GM19463 (cell line): ENCODE results near the gene CFB.
A peak's percentile ranks its signal among the peaks of the same experiment; 100 is the strongest.
"Not testable (repeated sequence)": the region's sequence is repeated elsewhere in the genome, so short reads cannot be mapped to it uniquely, and the experiment has no call there.

Experiments used
- ATAC-seq: cut with Tn5 transposase; IDR thresholded peaks from one replicate; pipeline ENCODE4 v1.9.1; 2021; ENCODE audit warnings: mild to moderate bottlenecking, moderate library complexity; ENCODE audit not compliant: unreplicated experiment

The CFB gene

GRCh38 chr6:31970604-31971271, 24.8 kb downstream of the CFB start:
- ATAC-seq = no peak

GRCh38 chr6:31971279-31971992, 25.5 kb downstream of the CFB start:
- no peak for ATAC-seq

DNA sequence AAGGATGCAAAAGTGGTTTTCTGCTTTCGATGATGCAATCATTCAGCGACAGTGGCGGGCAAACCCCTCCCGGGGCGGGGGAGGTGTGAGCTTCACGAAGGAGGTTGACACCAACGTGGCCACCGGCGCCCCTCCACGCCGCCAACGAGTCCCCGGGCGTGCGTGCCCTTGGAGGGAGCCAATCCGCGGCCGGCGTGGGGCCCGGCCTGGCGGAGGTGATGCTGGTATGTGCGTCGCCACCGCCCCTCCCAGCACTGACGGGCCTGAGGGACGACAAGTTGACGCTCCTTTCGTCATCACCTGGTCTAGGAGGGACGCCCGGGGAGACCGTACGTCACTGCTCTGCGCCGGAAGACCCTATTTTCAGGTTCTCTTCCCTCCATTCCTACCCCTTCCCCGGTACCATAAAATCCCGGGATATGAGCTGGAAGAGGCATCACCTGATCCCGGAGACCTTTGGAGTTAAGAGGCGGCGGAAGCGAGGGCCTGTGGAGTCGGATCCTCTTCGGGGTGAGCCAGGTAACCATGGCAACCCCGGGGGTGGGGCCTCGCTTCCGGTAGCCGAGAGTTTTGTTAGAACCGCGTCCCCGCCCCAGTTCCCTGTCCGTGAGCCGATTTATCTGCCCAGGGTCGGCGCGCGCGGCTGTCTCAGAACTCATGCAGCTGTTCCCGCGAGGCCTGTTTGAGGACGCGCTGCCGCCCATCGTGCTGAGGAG, 26.3 kb downstream of the CFB start, which contains the start of gene DXO:
DXO (minus strand) TSS at position 146 of the 716 bp plus-strand sequence. CDS start 463 bp downstream, outside the sequence.
- peak; percentile 95 for ATAC-seq

- ATAC-seq = no peak
Measured at GRCh38 chr6:31972709-31973350, 26.9 kb downstream of the CFB start.

GRCh38 chr6:31976065-31976464, 30.2 kb downstream of the CFB start:
- not testable (repeated sequence) for ATAC-seq

DNA sequence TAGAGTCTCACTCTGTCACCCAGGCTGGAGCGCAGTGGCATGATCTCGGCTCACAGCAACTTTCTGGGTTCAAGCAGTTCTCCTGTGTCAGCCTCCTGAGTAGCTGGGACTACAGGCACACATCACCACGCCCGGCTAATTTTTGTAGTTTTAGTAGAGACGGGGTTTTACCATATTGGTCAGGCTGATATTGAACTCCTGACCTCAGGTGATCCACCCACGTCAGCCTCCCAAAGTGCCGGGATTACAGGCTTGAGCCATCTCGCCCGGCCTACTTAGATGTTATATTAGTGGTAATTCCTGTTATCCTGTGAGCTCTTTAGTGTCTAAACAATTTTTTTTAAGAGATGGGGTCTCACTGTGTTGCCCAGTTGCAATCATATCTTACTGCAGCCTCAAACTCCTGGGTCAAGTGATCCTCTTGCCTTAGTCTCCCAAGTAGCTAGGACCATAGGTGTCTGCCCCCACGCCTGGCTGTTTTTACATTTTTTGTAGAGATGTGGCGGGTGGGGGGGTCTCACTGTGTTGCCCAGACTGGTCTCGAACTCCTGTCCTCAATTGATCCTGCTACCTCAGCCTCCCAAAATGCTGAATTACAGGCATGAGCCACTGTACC, 32.0 kb downstream of the CFB start:
- no peak for ATAC-seq

DNA sequence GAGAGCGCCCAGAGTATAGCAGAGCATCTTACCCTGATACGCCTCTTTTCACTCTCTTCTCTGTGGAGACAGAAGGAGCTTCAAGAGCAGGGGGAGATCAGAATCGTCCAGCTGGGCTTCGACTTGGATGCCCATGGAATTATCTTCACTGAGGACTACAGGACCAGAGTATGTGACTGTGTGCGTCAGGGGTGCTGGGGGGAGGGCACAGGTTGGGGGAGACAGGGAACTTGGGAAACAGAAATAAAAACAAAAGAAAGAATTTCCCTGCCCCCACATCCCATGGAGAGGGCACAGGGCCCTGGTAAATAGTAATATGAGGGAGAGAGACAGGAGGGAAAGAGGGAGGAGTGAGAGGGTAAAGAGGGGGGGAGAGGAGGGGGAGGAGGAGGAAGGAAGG, 32.9 kb downstream of the CFB start:
- no peak for ATAC-seq

- no peak for ATAC-seq
Measured at GRCh38 chr6:31979238-31979898, 33.5 kb downstream of the CFB start.

GRCh38 chr6:31980195-31980876, 34.4 kb downstream of the CFB start:
- not testable (repeated sequence) for ATAC-seq

DNA sequence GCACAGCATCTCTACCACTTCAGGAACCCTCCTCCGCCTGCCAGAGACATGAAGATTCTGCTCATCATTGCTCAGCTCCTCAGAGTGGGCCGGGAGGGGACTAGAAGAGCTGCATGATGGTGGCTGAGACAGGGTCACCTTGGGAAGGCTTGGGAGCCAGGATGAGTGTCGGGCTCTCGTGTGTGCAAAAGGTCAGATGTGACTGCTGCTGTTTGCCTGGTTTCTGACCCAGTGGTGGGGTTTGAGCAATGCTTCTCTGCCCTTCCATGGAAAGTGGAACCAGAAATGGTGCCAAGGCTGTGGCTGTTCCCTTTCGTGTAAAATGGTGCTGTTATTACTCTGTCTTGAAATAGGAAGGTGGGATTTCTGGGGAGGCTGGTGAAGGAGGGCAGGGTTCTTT, 35.1 kb downstream of the CFB start:
- not testable (repeated sequence) for ATAC-seq

DNA sequence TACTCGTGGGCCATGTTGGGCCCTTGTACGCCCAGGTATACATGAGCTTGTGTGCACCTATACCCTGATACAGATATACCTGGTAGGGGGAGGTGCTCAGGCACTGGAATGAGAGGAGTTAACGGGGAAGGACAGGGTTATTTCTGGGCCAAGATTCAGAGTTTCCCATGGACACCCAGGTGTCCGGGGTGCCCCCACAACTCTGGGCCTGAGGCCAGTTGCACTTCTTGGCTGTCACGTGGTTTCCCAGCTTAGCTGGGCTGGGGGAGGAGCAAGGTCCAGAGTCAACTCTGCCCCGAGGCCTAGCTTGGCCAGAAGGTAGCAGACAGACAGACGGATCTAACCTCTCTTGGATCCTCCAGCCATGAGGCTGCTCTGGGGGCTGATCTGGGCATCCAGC, 35.8 kb downstream of the CFB start, which contains the start of gene C4A:
C4A (plus strand) TSS at position 314 of the 400 bp plus-strand sequence; CDS start at position 365, 51 bp downstream.
- ATAC-seq = not testable (repeated sequence)

DNA sequence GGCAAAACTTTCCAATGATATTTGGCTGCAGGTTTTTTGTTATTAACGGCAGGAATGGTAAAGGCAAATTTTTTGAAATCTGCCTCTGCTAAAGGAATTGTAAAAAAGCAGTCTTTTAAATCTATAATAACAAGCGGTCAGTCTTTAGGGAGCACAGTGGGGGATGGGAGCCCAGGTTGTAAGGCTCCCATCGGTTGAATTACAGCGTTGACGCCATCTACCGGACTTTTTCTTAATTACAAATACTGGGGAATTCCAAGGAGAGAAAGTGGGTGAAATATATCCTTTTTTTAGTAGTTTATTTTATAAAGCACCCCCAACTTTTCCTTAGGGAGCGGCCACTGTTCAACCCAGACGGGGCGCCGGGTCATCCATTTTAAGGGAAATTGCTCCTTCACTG, 43.5 kb downstream of the CFB start:
- ATAC-seq = not testable (repeated sequence)

DNA sequence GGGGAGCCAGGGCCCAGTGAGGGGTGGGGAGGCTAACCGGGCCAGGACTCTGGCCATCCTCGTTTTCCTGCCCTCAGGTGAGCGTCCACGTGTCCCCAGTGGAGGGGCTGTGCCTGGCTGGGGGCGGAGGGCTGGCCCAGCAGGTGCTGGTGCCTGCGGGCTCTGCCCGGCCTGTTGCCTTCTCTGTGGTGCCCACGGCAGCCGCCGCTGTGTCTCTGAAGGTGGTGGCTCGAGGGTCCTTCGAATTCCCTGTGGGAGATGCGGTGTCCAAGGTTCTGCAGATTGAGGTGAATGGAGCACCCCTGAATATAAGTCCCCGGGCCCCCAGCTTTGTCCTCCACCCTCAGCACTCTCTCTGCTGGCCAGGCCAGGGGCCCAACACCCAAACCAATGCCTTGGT, 48.5 kb downstream of the CFB start:
- not testable (repeated sequence) for ATAC-seq

DNA sequence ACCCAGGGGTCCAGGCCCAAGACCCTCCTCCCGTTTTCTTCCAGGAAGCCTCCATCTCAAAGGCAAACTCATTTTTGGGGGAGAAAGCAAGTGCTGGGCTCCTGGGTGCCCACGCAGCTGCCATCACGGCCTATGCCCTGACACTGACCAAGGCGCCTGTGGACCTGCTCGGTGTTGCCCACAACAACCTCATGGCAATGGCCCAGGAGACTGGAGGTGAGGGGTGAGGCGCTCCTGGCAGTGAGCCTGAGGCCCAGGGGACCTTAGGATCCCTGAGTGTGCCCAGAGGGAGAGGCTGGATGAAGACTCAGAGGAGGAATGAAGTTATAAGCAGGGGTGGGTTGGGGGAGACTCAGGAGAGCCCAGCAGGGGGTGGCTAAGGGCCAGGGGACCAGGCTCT, 50.5 kb downstream of the CFB start:
- ATAC-seq = not testable (repeated sequence)
